ENCODE data around the gene NKAIN1.

DNA sequence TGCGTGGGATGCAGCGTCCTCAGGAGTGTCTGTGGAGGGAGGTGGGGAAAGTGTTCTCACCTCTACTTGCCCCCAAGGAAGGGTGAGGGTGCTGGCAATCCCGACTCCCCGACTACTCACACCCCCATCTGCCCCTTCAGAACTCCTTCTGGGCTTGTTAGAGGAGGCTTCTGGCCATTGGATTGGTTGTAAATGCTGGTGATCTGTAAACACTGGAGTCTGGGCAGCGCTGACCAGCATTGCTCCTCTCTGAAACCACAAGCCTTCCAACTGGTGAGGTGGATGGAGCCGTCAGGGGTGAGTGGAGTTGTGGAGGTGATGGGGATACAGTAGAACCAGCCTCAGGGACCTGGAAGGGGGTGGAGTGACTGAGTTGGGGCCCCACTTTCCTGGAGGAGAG lies 59.3 kb downstream of the NKAIN1 start:
- TF ChIP-seq ETV6 (CRISPR knock-in tag; IDR thresholded peaks at IDR 0.05) (no peak), USF2 (CRISPR knock-in tag; IDR thresholded peaks at IDR 0.05) (no peak), RORB (CRISPR knock-in tag; IDR thresholded peaks at IDR 0.05) (no peak)
- TF ChIP-seq, protein P1, sequence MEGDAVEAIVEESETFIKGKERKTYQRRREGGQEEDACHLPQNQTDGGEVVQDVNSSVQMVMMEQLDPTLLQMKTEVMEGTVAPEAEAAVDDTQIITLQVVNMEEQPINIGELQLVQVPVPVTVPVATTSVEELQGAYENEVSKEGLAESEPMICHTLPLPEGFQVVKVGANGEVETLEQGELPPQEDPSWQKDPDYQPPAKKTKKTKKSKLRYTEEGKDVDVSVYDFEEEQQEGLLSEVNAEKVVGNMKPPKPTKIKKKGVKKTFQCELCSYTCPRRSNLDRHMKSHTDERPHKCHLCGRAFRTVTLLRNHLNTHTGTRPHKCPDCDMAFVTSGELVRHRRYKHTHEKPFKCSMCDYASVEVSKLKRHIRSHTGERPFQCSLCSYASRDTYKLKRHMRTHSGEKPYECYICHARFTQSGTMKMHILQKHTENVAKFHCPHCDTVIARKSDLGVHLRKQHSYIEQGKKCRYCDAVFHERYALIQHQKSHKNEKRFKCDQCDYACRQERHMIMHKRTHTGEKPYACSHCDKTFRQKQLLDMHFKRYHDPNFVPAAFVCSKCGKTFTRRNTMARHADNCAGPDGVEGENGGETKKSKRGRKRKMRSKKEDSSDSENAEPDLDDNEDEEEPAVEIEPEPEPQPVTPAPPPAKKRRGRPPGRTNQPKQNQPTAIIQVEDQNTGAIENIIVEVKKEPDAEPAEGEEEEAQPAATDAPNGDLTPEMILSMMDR (IDR thresholded peaks at IDR 0.05), result no peak
- TF ChIP-seq, protein P2, sequence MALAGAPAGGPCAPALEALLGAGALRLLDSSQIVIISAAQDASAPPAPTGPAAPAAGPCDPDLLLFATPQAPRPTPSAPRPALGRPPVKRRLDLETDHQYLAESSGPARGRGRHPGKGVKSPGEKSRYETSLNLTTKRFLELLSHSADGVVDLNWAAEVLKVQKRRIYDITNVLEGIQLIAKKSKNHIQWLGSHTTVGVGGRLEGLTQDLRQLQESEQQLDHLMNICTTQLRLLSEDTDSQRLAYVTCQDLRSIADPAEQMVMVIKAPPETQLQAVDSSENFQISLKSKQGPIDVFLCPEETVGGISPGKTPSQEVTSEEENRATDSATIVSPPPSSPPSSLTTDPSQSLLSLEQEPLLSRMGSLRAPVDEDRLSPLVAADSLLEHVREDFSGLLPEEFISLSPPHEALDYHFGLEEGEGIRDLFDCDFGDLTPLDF (CRISPR knock-in tag; IDR thresholded peaks at IDR 0.05), result no peak
